Measurements from ENCODE around the gene GAGE12D. TPM values are rescaled to one million over a fixed set of nuclear protein-coding genes. Genes with fewer than 3 reads are reported as not detected.
"Not testable (repeated sequence)": the region's sequence is repeated elsewhere in the genome, so short reads cannot be mapped to it uniquely, and the experiment has no call there.

Gene GAGE12D, protein sequence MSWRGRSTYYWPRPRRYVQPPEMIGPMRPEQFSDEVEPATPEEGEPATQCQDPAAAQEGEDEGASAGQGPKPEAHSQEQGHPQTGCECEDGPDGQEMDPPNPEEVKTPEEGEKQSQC
- total RNA-seq (2021; ENCODE audit: unreplicated experiment) (not detected), Bru-seq, nascent RNA (not detected), BruChase-seq, experiment 1, labeled RNA remaining after a 6-hour chase (not detected), BruChase-seq, experiment 2, labeled RNA remaining after a 2-hour chase (not detected)
- not detected in 2 replicates for polyA plus RNA-seq (2012)
- long read RNA-seq, result 0 reads

DNA sequence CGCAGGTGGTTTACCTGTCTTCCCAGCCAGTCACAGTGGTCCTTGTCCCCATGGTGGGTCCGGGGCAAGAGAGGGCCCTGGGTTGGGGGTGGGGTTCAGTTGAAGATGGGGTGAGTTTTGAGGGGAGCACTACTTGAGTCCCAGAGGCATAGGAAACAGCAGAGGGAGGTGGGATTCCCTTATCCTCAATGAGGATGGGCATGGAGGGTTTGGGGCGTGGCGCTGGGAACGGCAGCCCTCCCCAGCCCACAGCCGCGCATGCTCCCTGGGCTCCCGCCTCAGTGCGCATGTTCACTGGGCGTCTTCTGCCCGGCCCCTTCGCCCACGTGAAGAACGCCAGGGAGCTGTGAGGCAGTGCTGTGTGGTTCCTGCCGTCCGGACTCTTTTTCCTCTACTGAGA is at the start of gene GAGE12D:
GAGE12D (plus strand) TSS at position 301 of the 400 bp plus-strand sequence. CDS start 1,155 bp downstream, outside the sequence.
- intact Hi-C loops (cut with micrococcal nuclease); ATAC-seq; BruUV-seq (replicated peaks); H3K4me2 ChIP-seq (ENCODE audit: low read length); H2AFZ ChIP-seq (ENCODE audit: low read depth, low read length, poor library complexity, severe bottlenecking); H3K27me3 ChIP-seq (ENCODE audit: insufficient read depth, low read length); H3K27ac ChIP-seq (ENCODE audit: low read depth, low read length); H3K4me1 ChIP-seq (ENCODE audit: control insufficient read depth in 1 of 2, insufficient read depth in 2 of 2, low read length in 2 of 2); POLR2A ChIA-PET; H3K79me2 ChIP-seq (ENCODE audit: insufficient read depth, low read length); H3K36me3 ChIP-seq (ENCODE audit: control insufficient read depth in 1 of 2, insufficient read depth in 2 of 2, low read length in 2 of 2); H3K9me3 ChIP-seq (ENCODE audit: control insufficient read depth in 1 of 2, insufficient read depth in 1 of 2, low read depth in 1 of 2, low read length in 2 of 2); H3K4me3 ChIP-seq (replicated peaks in 1 of 2; ENCODE audit: low read depth in 1 of 2, low read length in 2 of 2); H3K9ac ChIP-seq (ENCODE audit: low read length); H4K20me1 ChIP-seq (ENCODE audit: insufficient read depth); RAD21 ChIA-PET (ENCODE audit: low non-redundant PET in 1 of 2, low total read pairs in 2 of 2, uncharacterized antibody in 2 of 2, unreplicated experiment in 2 of 2); CTCF ChIA-PET; DNase-seq (ENCODE audit: low read depth, low spot score); H3K9me2 ChIP-seq (ENCODE audit: insufficient read depth): not testable (repeated sequence)

DNA sequence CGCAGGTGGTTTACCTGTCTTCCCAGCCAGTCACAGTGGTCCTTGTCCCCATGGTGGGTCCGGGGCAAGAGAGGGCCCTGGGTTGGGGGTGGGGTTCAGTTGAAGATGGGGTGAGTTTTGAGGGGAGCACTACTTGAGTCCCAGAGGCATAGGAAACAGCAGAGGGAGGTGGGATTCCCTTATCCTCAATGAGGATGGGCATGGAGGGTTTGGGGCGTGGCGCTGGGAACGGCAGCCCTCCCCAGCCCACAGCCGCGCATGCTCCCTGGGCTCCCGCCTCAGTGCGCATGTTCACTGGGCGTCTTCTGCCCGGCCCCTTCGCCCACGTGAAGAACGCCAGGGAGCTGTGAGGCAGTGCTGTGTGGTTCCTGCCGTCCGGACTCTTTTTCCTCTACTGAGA is 9.7 kb upstream of the GAGE12D start, which contains the start of gene GAGE12C:
GAGE12C (plus strand) TSS at position 301 of the 400 bp plus-strand sequence. CDS start 1,155 bp downstream, outside the sequence.
- POLR2A ChIA-PET; H2AFZ ChIP-seq (ENCODE audit: low read depth, low read length, poor library complexity, severe bottlenecking); CTCF ChIA-PET; ATAC-seq; H3K9me3 ChIP-seq (ENCODE audit: control insufficient read depth in 1 of 2, insufficient read depth in 1 of 2, low read depth in 1 of 2, low read length in 2 of 2); H3K79me2 ChIP-seq (ENCODE audit: insufficient read depth, low read length); H3K4me1 ChIP-seq (ENCODE audit: control insufficient read depth in 1 of 2, insufficient read depth in 2 of 2, low read length in 2 of 2); H3K4me3 ChIP-seq (replicated peaks in 1 of 2; ENCODE audit: low read depth in 1 of 2, low read length in 2 of 2); intact Hi-C loops (cut with micrococcal nuclease); H3K4me2 ChIP-seq (ENCODE audit: low read length); H3K9ac ChIP-seq (ENCODE audit: low read length); RAD21 ChIA-PET (ENCODE audit: low non-redundant PET in 1 of 2, low total read pairs in 2 of 2, uncharacterized antibody in 2 of 2, unreplicated experiment in 2 of 2); DNase-seq (ENCODE audit: low read depth, low spot score); H3K27me3 ChIP-seq (ENCODE audit: insufficient read depth, low read length); H3K36me3 ChIP-seq (ENCODE audit: control insufficient read depth in 1 of 2, insufficient read depth in 2 of 2, low read length in 2 of 2); BruUV-seq (replicated peaks); H3K27ac ChIP-seq (ENCODE audit: low read depth, low read length); H3K9me2 ChIP-seq (ENCODE audit: insufficient read depth); H4K20me1 ChIP-seq (ENCODE audit: insufficient read depth): not testable (repeated sequence)

DNA sequence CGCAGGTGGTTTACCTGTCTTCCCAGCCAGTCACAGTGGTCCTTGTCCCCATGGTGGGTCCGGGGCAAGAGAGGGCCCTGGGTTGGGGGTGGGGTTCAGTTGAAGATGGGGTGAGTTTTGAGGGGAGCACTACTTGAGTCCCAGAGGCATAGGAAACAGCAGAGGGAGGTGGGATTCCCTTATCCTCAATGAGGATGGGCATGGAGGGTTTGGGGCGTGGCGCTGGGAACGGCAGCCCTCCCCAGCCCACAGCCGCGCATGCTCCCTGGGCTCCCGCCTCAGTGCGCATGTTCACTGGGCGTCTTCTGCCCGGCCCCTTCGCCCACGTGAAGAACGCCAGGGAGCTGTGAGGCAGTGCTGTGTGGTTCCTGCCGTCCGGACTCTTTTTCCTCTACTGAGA is 9.5 kb downstream of the GAGE12D start, which contains the start of gene GAGE12E:
GAGE12E (plus strand) TSS at position 301 of the 400 bp plus-strand sequence. CDS start 1,155 bp downstream, outside the sequence.
- H3K9me3 ChIP-seq (ENCODE audit: control insufficient read depth in 1 of 2, insufficient read depth in 1 of 2, low read depth in 1 of 2, low read length in 2 of 2); H4K20me1 ChIP-seq (ENCODE audit: insufficient read depth); POLR2A ChIA-PET; intact Hi-C loops (cut with micrococcal nuclease); H3K27me3 ChIP-seq (ENCODE audit: insufficient read depth, low read length); ATAC-seq; CTCF ChIA-PET; H3K4me3 ChIP-seq (replicated peaks in 1 of 2; ENCODE audit: low read depth in 1 of 2, low read length in 2 of 2); H2AFZ ChIP-seq (ENCODE audit: low read depth, low read length, poor library complexity, severe bottlenecking); H3K36me3 ChIP-seq (ENCODE audit: control insufficient read depth in 1 of 2, insufficient read depth in 2 of 2, low read length in 2 of 2); H3K4me2 ChIP-seq (ENCODE audit: low read length); DNase-seq (ENCODE audit: low read depth, low spot score); H3K9ac ChIP-seq (ENCODE audit: low read length); H3K27ac ChIP-seq (ENCODE audit: low read depth, low read length); RAD21 ChIA-PET (ENCODE audit: low non-redundant PET in 1 of 2, low total read pairs in 2 of 2, uncharacterized antibody in 2 of 2, unreplicated experiment in 2 of 2); H3K9me2 ChIP-seq (ENCODE audit: insufficient read depth); H3K79me2 ChIP-seq (ENCODE audit: insufficient read depth, low read length); H3K4me1 ChIP-seq (ENCODE audit: control insufficient read depth in 1 of 2, insufficient read depth in 2 of 2, low read length in 2 of 2); BruUV-seq (replicated peaks): not testable (repeated sequence)

DNA sequence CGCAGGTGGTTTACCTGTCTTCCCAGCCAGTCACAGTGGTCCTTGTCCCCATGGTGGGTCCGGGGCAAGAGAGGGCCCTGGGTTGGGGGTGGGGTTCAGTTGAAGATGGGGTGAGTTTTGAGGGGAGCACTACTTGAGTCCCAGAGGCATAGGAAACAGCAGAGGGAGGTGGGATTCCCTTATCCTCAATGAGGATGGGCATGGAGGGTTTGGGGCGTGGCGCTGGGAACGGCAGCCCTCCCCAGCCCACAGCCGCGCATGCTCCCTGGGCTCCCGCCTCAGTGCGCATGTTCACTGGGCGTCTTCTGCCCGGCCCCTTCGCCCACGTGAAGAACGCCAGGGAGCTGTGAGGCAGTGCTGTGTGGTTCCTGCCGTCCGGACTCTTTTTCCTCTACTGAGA is 19.0 kb downstream of the GAGE12D start, which contains the start of gene GAGE12F:
GAGE12F (plus strand) TSS at position 301 of the 400 bp plus-strand sequence. CDS start 1,155 bp downstream, outside the sequence.
- H3K27ac ChIP-seq (ENCODE audit: low read depth, low read length); H4K20me1 ChIP-seq (ENCODE audit: insufficient read depth); H3K79me2 ChIP-seq (ENCODE audit: insufficient read depth, low read length); POLR2A ChIA-PET; H3K9ac ChIP-seq (ENCODE audit: low read length); BruUV-seq (replicated peaks); intact Hi-C loops (cut with micrococcal nuclease); H3K4me2 ChIP-seq (ENCODE audit: low read length); ATAC-seq; H3K36me3 ChIP-seq (ENCODE audit: control insufficient read depth in 1 of 2, insufficient read depth in 2 of 2, low read length in 2 of 2); RAD21 ChIA-PET (ENCODE audit: low non-redundant PET in 1 of 2, low total read pairs in 2 of 2, uncharacterized antibody in 2 of 2, unreplicated experiment in 2 of 2); H3K27me3 ChIP-seq (ENCODE audit: insufficient read depth, low read length); H2AFZ ChIP-seq (ENCODE audit: low read depth, low read length, poor library complexity, severe bottlenecking); H3K9me2 ChIP-seq (ENCODE audit: insufficient read depth); CTCF ChIA-PET; DNase-seq (ENCODE audit: low read depth, low spot score); H3K9me3 ChIP-seq (ENCODE audit: control insufficient read depth in 1 of 2, insufficient read depth in 1 of 2, low read depth in 1 of 2, low read length in 2 of 2); H3K4me1 ChIP-seq (ENCODE audit: control insufficient read depth in 1 of 2, insufficient read depth in 2 of 2, low read length in 2 of 2); H3K4me3 ChIP-seq (replicated peaks in 1 of 2; ENCODE audit: low read depth in 1 of 2, low read length in 2 of 2): not testable (repeated sequence)
